Prostate gland (tissue), 2 donors: ENCODE data around the gene MARCHF3. TPM values are rescaled to one million over a fixed set of nuclear protein-coding genes. Genes with fewer than 3 reads are reported as not detected.

Experiments used
- DNase-seq: peaks from one replicate; pipeline ENCODE4 v3.0.0-alpha.2; 2019; ENCODE audit warnings: low spot score
- H3K27ac ChIP-seq, 2 donors: fragments of 200-600 bp; sonication (generic); 2 replicates each; pipeline ENCODE4 v1.5.1; 2017 to 2019
- H3K27me3 ChIP-seq: fragments of 200-600 bp; sonication (generic); replicated peaks from 2 replicates; pipeline ENCODE4 v1.5.1; 2019; ENCODE audit not compliant: insufficient read depth
- H3K36me3 ChIP-seq, 2 donors: fragments of 200-600 bp; sonication (generic); 1 replicate in 1 of 2; 2 replicates in 1 of 2; pipeline versions ENCODE4 v1.5.1 to v1.8.1; 2017 to 2019
- H3K4me1 ChIP-seq: fragments of 200-600 bp; sonication (generic); replicated peaks from 2 replicates; pipeline ENCODE4 v1.5.1; 2019
- H3K4me3 ChIP-seq, 2 donors: fragments of 200-600 bp; sonication (generic); 2 replicates each; pipeline ENCODE4 v1.5.1; 2017 to 2019
- H3K9me3 ChIP-seq: fragments of 200-600 bp; sonication (generic); 2 replicates; pipeline ENCODE4 v1.5.1; 2017
- POLR2A ChIP-seq: fragments of 450-650 bp; IDR thresholded peaks from one replicate; pipeline ENCODE4 v1.6.1; 2016; ENCODE audit warnings: antibody characterized with exemption, mild to moderate bottlenecking
- POLR2AphosphoS5 ChIP-seq: sonication (generic); formaldehyde crosslinking; IDR thresholded peaks from one replicate; pipeline ENCODE4 v1.6.1; 2017; ENCODE audit warnings: antibody characterized with exemption
- WGBS: methylation state at CpG from one replicate; pipeline ENCODE4 v1.1.5; 2018; 5-methylcytosine and 5-hydroxymethylcytosine counted together
- intact Hi-C: fragments of 100-400 bp; cut with DNase I; formaldehyde crosslinking; loops from one replicate; pipeline ENCODE4 v1.14.2; 2022
- total RNA-seq, 2 donors: library from RNA; depleted of rRNA; stranded (reverse); fragments of >200 nt; gene quantifications; one replicate each; pipeline ENCODE4 v1.1.0, GENCODE V29; 2016
- TF ChIP-seq, protein P1 (sequence below), 4 experiments: fragments of 200-600 bp in 2 of 4; fragments of 450-650 bp in 2 of 4; sonication (generic) in 2 of 4; IDR thresholded peaks; 1 replicate in 3 of 4; 2 replicates in 1 of 4; pipeline ENCODE4 v1.5.1; 2016 to 2019; ENCODE audit warnings: antibody characterized with exemption in 4 of 4, mild to moderate bottlenecking in 2 of 4, moderate library complexity in 2 of 4

MARCHF3 gene
- total RNA-seq, 2 donors from 2014 or later: 1.2 to 21.1 TPM

DNA sequence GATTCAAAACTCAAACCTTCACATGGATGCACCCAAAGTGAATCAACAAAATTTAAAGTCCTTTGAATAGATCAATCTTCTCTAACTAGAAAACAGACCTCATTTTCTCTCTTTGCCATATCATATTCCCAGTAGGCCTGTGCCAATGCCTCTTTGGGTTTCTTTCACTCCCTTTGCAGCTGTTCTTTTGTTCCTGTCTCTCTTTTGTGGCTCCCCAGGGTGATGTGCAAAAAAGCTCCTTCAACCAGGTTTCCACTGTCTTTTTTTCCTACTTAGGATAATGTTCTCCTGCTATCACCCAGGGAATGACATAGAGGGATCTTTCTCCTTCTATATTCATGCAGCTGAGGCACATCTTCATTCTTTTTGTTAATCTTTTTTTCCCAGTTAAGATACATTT lies 54.6 kb downstream of the MARCHF3 start:
- no peaks in the 10 kb centered on the region for H3K27me3 ChIP-seq
- no peaks in the 10 kb centered on the region for H3K9me3 ChIP-seq
- intact Hi-C loops: no loop called here
- H3K4me3 ChIP-seq: no peak overlapping the region
- no peak for TF ChIP-seq POLR2A
- TF ChIP-seq, protein P1, sequence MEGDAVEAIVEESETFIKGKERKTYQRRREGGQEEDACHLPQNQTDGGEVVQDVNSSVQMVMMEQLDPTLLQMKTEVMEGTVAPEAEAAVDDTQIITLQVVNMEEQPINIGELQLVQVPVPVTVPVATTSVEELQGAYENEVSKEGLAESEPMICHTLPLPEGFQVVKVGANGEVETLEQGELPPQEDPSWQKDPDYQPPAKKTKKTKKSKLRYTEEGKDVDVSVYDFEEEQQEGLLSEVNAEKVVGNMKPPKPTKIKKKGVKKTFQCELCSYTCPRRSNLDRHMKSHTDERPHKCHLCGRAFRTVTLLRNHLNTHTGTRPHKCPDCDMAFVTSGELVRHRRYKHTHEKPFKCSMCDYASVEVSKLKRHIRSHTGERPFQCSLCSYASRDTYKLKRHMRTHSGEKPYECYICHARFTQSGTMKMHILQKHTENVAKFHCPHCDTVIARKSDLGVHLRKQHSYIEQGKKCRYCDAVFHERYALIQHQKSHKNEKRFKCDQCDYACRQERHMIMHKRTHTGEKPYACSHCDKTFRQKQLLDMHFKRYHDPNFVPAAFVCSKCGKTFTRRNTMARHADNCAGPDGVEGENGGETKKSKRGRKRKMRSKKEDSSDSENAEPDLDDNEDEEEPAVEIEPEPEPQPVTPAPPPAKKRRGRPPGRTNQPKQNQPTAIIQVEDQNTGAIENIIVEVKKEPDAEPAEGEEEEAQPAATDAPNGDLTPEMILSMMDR (IDR thresholded peaks at IDR 0.05): no peak
- TF ChIP-seq POLR2AphosphoS5: no peak
- DNase-seq: no peak
- H3K4me1 ChIP-seq: no peaks in the 10 kb centered on the region
- no peaks in the 10 kb centered on the region for H3K36me3 ChIP-seq
- no peak overlapping the region for H3K27ac ChIP-seq

DNA sequence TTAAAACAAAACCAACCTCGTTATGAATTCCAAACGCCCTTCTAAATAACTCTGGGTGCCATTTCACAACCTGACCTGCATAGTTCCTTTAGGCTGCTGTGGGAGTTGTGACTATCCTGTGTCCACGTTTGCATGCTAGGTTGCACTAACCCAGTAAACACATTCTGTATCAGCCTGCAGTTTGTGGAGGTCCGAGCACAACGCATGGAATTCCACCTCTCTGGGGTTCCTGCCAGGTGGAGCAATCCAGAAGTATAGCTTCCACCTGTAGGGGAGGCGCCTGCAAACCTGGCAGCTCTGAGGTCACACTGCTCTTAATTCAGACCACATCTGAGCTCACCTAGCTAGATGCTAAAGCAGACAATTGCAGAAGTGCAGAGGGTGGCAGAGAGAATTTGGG lies 57.2 kb downstream of the MARCHF3 start:
- WGBS: 87% methylated on average over 6 of the region's 6 CpGs
- H3K4me3 ChIP-seq: no peak overlapping the region
- no peaks in the 10 kb centered on the region for H3K4me1 ChIP-seq
- no peak overlapping the region for H3K27ac ChIP-seq
- no peaks in the 10 kb centered on the region for H3K36me3 ChIP-seq
- intact Hi-C loops: no loop called here
- H3K27me3 ChIP-seq: no peaks in the 10 kb centered on the region
- no peak for DNase-seq
- H3K9me3 ChIP-seq: no peaks in the 10 kb centered on the region
- TF ChIP-seq, protein P1 (IDR thresholded peaks at IDR 0.05): no peak
- TF ChIP-seq POLR2A (no peak), POLR2AphosphoS5 (no peak)

DNA sequence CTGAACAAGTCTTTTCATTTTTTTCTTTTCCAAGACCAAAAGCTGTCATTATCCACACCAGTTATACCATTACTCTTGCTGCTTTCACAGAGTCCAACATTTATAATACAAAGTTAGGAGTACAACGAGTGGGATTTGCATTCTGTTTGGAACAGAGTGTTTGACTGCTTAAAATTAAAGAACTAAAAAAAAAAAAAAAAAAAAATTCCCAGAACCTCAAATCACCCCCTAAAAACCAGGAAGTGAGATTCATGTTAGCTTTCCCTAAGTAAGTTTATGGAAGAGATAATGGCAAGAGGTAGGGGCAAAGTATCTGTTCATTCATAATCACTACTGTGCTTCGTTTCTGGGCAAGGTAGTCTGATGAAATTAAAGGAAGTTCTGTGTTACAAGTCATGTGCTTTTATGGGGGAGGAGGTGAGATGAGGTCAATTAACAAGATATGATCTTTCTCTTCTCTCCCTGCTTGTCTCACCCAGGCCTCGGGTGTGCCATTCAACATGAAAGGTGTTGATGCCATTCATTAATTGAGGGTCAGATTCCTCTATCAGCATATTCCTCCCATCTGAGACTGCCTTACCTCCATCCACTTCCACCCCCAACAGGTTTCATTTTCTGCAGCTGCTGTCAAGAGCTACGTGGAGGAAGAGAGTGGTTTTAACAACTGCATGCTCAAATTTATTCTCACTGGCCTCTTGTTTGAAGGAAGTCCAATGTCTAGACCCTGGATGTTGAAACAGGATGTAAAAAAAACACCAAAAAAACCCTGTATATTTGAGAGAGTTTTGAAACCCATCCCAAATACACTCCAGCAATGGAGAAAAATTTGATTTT lies 58.1 kb downstream of the MARCHF3 start:
- H3K36me3 ChIP-seq: no peaks in the 10 kb centered on the region
- DNase-seq: no peak

DNA sequence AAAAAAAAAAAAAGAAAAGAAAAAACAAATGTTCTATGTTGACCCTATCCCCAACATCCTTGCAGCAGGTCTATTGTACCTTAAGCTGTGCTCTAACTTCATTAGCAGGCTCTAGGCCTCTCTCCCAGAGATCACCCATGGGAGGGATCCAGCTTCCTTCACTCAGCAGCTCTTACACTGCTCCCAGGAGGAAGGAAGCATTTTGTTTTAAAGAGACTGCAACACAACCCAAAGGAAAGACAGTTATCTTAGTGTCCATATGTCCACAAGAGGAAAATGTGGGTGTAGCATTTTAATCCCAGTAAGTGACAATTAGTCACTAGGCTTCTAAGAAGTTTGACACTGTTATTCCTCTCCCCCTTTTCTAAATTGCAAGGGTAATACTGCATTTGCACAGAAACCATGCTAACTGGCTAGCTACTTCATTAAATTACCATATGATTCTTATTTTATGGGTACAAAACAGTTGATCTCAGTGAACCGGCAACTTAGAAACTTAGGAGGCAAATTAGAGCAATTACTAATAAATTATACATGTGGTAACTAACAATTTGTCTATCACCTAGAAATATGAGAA lies 58.8 kb downstream of the MARCHF3 start:
- TF ChIP-seq, protein P1 (IDR thresholded peaks at IDR 0.05): no peak
- TF ChIP-seq POLR2A: no peak
- no peak for TF ChIP-seq POLR2AphosphoS5
- no peak overlapping the region for H3K27ac ChIP-seq
- no peak for DNase-seq
- H3K36me3 ChIP-seq: no peaks in the 10 kb centered on the region
- no peaks in the 10 kb centered on the region for H3K27me3 ChIP-seq
- H3K9me3 ChIP-seq: no peaks in the 10 kb centered on the region
- no peak overlapping the region for H3K4me3 ChIP-seq
- whole genome bisulfite sequencing: 98% methylated on average over 1 of the region's 1 CpG
- no peaks in the 10 kb centered on the region for H3K4me1 ChIP-seq
- intact Hi-C loops: no loop called here

More for the DNA sequence above, 58.1 kb downstream of the MARCHF3 start:
- 47% methylated on average over 4 of the region's 4 CpGs for WGBS
- Histone ChIP-seq H3K27ac (no peak overlapping the region), H3K4me3 (no peak overlapping the region), H3K4me1 (no peaks in the 10 kb centered on the region), H3K9me3 (no peaks in the 10 kb centered on the region), H3K27me3 (no peaks in the 10 kb centered on the region)
- intact Hi-C loops: no loop called here
- TF ChIP-seq, protein P1 (IDR thresholded peaks at IDR 0.05): no peak
- TF ChIP-seq POLR2AphosphoS5 (no peak), POLR2A (no peak)

DNA sequence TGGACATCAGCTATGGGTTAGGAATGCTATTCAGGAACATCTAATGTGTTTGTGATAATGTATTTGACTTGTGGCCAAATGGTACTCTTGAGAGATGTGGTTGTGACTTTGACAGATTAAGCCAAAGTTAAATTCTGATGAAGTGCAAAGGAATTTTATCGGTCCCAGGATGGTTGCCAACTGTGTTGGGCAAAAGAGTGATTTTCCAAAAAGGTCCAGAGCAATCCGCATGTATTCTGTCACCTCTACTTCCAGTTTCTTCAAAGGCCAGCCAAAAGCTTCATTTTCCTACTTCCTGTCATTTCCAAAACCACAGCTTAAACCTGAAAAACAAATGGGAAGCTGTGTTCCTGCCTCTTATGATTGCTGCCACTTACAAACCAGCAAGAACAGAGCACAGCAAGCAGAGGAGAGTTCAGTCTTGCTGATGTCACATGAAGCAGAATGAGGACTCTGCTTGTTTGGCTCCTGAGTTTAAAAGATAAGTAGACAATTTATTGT lies 59.8 kb downstream of the MARCHF3 start:
- Histone ChIP-seq H3K4me3 (no peak overlapping the region), H3K36me3 (no peaks in the 10 kb centered on the region), H3K27ac (no peak overlapping the region), H3K9me3 (no peaks in the 10 kb centered on the region), H3K4me1 (no peaks in the 10 kb centered on the region), H3K27me3 (no peaks in the 10 kb centered on the region)
- whole genome bisulfite sequencing: 71% methylated on average over 2 of the region's 2 CpGs
- DNase-seq: no peak
- no peak for TF ChIP-seq POLR2AphosphoS5
- no peak for TF ChIP-seq POLR2A
- TF ChIP-seq, protein P1 (IDR thresholded peaks at IDR 0.05): no peak
- intact Hi-C loops: no loop called here
